ENCODE measurements around the gene RSAD1.

Gene RSAD1

GRCh38 chr17:50517504-50518383 lies 39.1 kb downstream of the RSAD1 start:
- TF ChIP-seq CTCF (IDR thresholded peaks at IDR 0.05; ENCODE audit: low read length, missing control alignments), result no peak
- H3K4me3 ChIP-seq (replicated peaks; ENCODE audit: low read depth, low read length), result no peak overlapping the region
- no peak for DNase-seq (ENCODE audit: low read depth)

- no peak for DNase-seq (ENCODE audit: low read depth)
- H3K4me3 ChIP-seq (replicated peaks; ENCODE audit: low read depth, low read length), result no peak overlapping the region
- TF ChIP-seq CTCF (IDR thresholded peaks at IDR 0.05; ENCODE audit: low read length, missing control alignments), result no peak
Observed at GRCh38 chr17:50518384-50519023, 39.8 kb downstream of the RSAD1 start.

- no peak for TF ChIP-seq CTCF (IDR thresholded peaks at IDR 0.05; ENCODE audit: low read length, missing control alignments)
- no peak for DNase-seq (ENCODE audit: low read depth)
- H3K4me3 ChIP-seq (replicated peaks; ENCODE audit: low read depth, low read length), result no peak overlapping the region
Observed at GRCh38 chr17:50519141-50519834, 40.6 kb downstream of the RSAD1 start.

- DNase-seq (ENCODE audit: low read depth), result no peak
Observed at GRCh38 chr17:50520483-50520882, 41.8 kb downstream of the RSAD1 start.

GRCh38 chr17:50521514-50521913 lies 42.9 kb downstream of the RSAD1 start:
- no peak for TF ChIP-seq CTCF (IDR thresholded peaks at IDR 0.05; ENCODE audit: low read length, missing control alignments)
- no peak for DNase-seq (ENCODE audit: low read depth)
- H3K4me3 ChIP-seq (replicated peaks; ENCODE audit: low read depth, low read length), result no peak overlapping the region

More at GRCh38 chr17:50520483-50520882, 41.8 kb downstream of the RSAD1 start:
- H3K4me3 ChIP-seq (replicated peaks; ENCODE audit: low read depth, low read length), result no peak overlapping the region
- no peak for TF ChIP-seq CTCF (IDR thresholded peaks at IDR 0.05; ENCODE audit: low read length, missing control alignments)

- no peak for TF ChIP-seq CTCF (IDR thresholded peaks at IDR 0.05; ENCODE audit: low read length, missing control alignments)
- DNase-seq (ENCODE audit: low read depth), result no peak
- no peak overlapping the region for H3K4me3 ChIP-seq (replicated peaks; ENCODE audit: low read depth, low read length)
Observed at GRCh38 chr17:50522766-50523165, 44.1 kb downstream of the RSAD1 start.
